ENCODE data around the gene CMSS1. TPM values are rescaled to one million over a fixed set of nuclear protein-coding genes. Genes with fewer than 3 reads are reported as not detected.
A peak's percentile ranks its signal among the peaks of the same experiment; 100 is the strongest.

The CMSS1 gene
- total RNA-seq, 4 donors from 2014 or later: 11.2 to 16.3 (median 14.1) TPM

- no peak overlapping the region for H3K4me3 ChIP-seq
- no peak for TF ChIP-seq EP300 (IDR thresholded peaks at IDR 0.05)
- TF ChIP-seq POLR2A (IDR thresholded peaks at IDR 0.05; ENCODE audit: low read depth): no peak
- no peak for TF ChIP-seq CTCF (IDR thresholded peaks at IDR 0.05)
- TF ChIP-seq POLR2AphosphoS5 (IDR thresholded peaks at IDR 0.05): peak in 1 of 2 donors; percentile 46
- peaks cover 0 to 19% (median 12%) of the 10 kb centered on the region in 4 donors for H3K9me3 ChIP-seq
- no peaks in the 10 kb centered on the region for H3K36me3 ChIP-seq
- intact Hi-C loops (cut with DNase I): no loop called here
- DNase-seq (ENCODE audit: extremely low spot score): no peak
- WGBS: 24% methylated on average over 4 of the region's 4 CpGs
- H3K4me1 ChIP-seq: peaks cover 36 to 45% (median 39%) of the 10 kb centered on the region in 4 donors
- no peaks in the 10 kb centered on the region for H3K27me3 ChIP-seq
- peak overlapping the region; percentile 48 to 63 (median 56) for H3K27ac ChIP-seq (replicated peaks in 1 of 4)
Measured at GRCh38 chr3:100159331-100160153, 341.9 kb downstream of the CMSS1 start.

GRCh38 chr3:100160521-100160920 lies 342.9 kb downstream of the CMSS1 start:
- Histone ChIP-seq H3K36me3 (no peaks in the 10 kb centered on the region), H3K9me3 (peaks cover 0 to 11% (median 6%) of the 10 kb centered on the region in 4 donors), H3K4me1 (peaks cover 36 to 45% (median 39%) of the 10 kb centered on the region in 4 donors), H3K4me3 (no peak overlapping the region), H3K27me3 (no peaks in the 10 kb centered on the region), H3K27ac (replicated peaks in 1 of 4) (peak overlapping the region in 3 of 4 donors; percentile 16 to 63 (median 57))
- DNase-seq (ENCODE audit: extremely low spot score): no peak
- TF ChIP-seq POLR2AphosphoS5 (IDR thresholded peaks at IDR 0.05) (no peak), EP300 (IDR thresholded peaks at IDR 0.05) (no peak), CTCF (IDR thresholded peaks at IDR 0.05) (no peak), POLR2A (IDR thresholded peaks at IDR 0.05; ENCODE audit: low read depth) (no peak)
- 96% methylated on average over 2 of the region's 2 CpGs for WGBS
- intact Hi-C loops (cut with DNase I): no loop called here

DNA sequence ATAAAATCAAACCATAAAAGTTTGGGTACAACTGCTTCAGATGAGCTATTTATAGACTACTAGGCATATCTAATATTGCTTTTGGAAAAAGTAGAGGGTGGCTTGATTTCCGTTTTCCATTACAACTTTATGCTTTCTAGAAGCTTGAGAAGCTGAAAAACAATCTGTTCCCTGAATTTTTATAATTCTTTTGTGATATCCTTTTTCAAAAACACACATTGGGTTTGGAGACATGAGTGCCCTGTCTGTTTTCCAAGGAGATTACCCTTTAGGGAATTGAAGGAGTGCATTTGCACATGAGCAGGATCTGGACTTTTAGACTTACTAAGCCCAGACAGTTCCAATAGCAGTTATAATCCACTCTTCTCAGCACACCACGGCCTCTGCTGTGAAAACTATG lies 346.1 kb downstream of the CMSS1 start:
- Histone ChIP-seq H3K36me3 (no peaks in the 10 kb centered on the region), H3K27ac (replicated peaks in 1 of 4) (no peak overlapping the region), H3K27me3 (no peaks in the 10 kb centered on the region), H3K9me3 (no peaks in the 10 kb centered on the region), H3K4me1 (peaks cover 27 to 37% (median 29%) of the 10 kb centered on the region in 4 donors), H3K4me3 (no peak overlapping the region)
- WGBS: 78% methylated on average over 2 of the region's 2 CpGs
- no peak for DNase-seq (ENCODE audit: extremely low spot score)
- TF ChIP-seq CTCF (IDR thresholded peaks at IDR 0.05): no peak
- TF ChIP-seq EP300 (IDR thresholded peaks at IDR 0.05): no peak
- TF ChIP-seq POLR2AphosphoS5 (IDR thresholded peaks at IDR 0.05): no peak
- no peak for TF ChIP-seq POLR2A (IDR thresholded peaks at IDR 0.05; ENCODE audit: low read depth)
- intact Hi-C loops (cut with DNase I): no loop called here

- H3K4me3 ChIP-seq: no peak overlapping the region
- no peaks in the 10 kb centered on the region for H3K36me3 ChIP-seq
- no peak for DNase-seq (ENCODE audit: extremely low spot score)
- no peaks in the 10 kb centered on the region for H3K27me3 ChIP-seq
- intact Hi-C loops (cut with DNase I): no loop called here
- no peak for TF ChIP-seq CTCF (IDR thresholded peaks at IDR 0.05)
- TF ChIP-seq EP300 (IDR thresholded peaks at IDR 0.05): no peak
- TF ChIP-seq POLR2AphosphoS5 (IDR thresholded peaks at IDR 0.05): no peak
- no peak for TF ChIP-seq POLR2A (IDR thresholded peaks at IDR 0.05; ENCODE audit: low read depth)
- no peaks in the 10 kb centered on the region for H3K9me3 ChIP-seq
- H3K27ac ChIP-seq (replicated peaks in 1 of 4): no peak overlapping the region
- peaks cover 21 to 36% (median 27%) of the 10 kb centered on the region in 4 donors for H3K4me1 ChIP-seq
- 85% methylated on average over 3 of the region's 3 CpGs for WGBS
Measured at GRCh38 chr3:100164743-100165142, 347.1 kb downstream of the CMSS1 start.

Measured in esophagus muscularis mucosa (tissue), 4 donors.